Measurements from ENCODE around the gene TMEM259. TPM values are rescaled to one million over a fixed set of nuclear protein-coding genes. Genes with fewer than 3 reads are reported as not detected.

TMEM259 gene
- total and polyA plus RNA-seq, 2 of the 13 experiments (the other 11 are each of a cell fraction or from before 2014, with no cell fraction given), result 64.7 to 164 TPM

DNA sequence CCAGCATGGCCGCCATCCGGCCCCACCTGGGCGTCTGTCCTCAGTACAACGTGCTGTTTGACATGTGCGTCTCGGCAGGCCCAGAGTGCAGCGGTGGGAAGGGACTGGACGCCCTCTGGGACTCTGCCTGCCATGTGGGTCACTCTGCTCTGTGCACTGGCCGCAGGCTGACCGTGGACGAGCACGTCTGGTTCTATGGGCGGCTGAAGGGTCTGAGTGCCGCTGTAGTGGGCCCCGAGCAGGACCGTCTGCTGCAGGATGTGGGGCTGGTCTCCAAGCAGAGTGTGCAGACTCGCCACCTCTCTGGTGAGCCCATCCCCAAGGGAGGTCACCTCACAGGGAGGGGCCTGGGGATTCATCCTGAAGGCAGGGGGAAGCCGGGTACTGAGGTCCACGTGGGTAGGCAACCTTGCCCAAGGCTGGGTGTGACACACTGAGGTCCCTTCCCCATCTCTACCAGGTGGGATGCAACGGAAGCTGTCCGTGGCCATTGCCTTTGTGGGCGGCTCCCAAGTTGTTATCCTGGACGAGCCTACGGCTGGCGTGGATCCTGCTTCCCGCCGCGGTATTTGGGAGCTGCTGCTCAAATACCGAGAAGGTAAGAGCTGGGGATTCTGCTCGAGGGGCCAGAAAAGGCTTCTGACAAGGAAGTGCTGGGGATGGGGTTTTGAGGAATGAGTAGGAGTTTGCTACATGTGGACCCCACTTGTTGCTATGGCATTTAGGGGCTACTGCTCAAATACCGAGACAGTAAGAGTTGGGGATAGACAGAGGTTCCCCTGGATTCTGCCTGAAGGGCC, 30.3 kb upstream of the TMEM259 start (continued):
- no peak for TF ChIP-seq CREM (IDR thresholded peaks at IDR 0.05)
- TF ChIP-seq CREM (CRISPR knock-in tag; IDR thresholded peaks at IDR 0.05), result no peak
- no peak for TF ChIP-seq ZNF569 (CRISPR knock-in tag; IDR thresholded peaks at IDR 0.05; ENCODE audit: borderline replicate concordance)
- TF ChIP-seq RFXANK (CRISPR knock-in tag; IDR thresholded peaks at IDR 0.05), result no peak
- TF ChIP-seq, protein P1, sequence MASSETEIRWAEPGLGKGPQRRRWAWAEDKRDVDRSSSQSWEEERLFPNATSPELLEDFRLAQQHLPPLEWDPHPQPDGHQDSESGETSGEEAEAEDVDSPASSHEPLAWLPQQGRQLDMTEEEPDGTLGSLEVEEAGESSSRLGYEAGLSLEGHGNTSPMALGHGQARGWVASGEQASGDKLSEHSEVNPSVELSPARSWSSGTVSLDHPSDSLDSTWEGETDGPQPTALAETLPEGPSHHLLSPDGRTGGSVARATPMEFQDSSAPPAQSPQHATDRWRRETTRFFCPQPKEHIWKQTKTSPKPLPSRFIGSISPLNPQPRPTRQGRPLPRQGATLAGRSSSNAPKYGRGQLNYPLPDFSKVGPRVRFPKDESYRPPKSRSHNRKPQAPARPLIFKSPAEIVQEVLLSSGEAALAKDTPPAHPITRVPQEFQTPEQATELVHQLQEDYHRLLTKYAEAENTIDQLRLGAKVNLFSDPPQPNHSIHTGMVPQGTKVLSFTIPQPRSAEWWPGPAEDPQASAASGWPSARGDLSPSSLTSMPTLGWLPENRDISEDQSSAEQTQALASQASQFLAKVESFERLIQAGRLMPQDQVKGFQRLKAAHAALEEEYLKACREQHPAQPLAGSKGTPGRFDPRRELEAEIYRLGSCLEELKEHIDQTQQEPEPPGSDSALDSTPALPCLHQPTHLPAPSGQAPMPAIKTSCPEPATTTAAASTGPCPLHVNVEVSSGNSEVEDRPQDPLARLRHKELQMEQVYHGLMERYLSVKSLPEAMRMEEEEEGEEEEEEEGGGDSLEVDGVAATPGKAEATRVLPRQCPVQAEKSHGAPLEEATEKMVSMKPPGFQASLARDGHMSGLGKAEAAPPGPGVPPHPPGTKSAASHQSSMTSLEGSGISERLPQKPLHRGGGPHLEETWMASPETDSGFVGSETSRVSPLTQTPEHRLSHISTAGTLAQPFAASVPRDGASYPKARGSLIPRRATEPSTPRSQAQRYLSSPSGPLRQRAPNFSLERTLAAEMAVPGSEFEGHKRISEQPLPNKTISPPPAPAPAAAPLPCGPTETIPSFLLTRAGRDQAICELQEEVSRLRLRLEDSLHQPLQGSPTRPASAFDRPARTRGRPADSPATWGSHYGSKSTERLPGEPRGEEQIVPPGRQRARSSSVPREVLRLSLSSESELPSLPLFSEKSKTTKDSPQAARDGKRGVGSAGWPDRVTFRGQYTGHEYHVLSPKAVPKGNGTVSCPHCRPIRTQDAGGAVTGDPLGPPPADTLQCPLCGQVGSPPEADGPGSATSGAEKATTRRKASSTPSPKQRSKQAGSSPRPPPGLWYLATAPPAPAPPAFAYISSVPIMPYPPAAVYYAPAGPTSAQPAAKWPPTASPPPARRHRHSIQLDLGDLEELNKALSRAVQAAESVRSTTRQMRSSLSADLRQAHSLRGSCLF (CRISPR knock-in tag; IDR thresholded peaks at IDR 0.05; ENCODE audit: borderline replicate concordance), result no peak
- TF ChIP-seq, protein P2, sequence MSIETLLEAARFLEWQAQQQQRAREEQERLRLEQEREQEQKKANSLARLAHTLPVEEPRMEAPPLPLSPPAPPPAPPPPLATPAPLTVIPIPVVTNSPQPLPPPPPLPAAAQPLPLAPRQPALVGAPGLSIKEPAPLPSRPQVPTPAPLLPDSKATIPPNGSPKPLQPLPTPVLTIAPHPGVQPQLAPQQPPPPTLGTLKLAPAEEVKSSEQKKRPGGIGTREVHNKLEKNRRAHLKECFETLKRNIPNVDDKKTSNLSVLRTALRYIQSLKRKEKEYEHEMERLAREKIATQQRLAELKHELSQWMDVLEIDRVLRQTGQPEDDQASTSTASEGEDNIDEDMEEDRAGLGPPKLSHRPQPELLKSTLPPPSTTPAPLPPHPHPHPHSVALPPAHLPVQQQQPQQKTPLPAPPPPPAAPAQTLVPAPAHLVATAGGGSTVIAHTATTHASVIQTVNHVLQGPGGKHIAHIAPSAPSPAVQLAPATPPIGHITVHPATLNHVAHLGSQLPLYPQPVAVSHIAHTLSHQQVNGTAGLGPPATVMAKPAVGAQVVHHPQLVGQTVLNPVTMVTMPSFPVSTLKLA (IDR thresholded peaks at IDR 0.05), result peak; percentile 64
- TF ChIP-seq ZNF614 (CRISPR knock-in tag; IDR thresholded peaks at IDR 0.05; ENCODE audit: borderline replicate concordance), result peak; percentile 44; the same call in 1 of the 2 replicates
- TF ChIP-seq, protein P3, sequence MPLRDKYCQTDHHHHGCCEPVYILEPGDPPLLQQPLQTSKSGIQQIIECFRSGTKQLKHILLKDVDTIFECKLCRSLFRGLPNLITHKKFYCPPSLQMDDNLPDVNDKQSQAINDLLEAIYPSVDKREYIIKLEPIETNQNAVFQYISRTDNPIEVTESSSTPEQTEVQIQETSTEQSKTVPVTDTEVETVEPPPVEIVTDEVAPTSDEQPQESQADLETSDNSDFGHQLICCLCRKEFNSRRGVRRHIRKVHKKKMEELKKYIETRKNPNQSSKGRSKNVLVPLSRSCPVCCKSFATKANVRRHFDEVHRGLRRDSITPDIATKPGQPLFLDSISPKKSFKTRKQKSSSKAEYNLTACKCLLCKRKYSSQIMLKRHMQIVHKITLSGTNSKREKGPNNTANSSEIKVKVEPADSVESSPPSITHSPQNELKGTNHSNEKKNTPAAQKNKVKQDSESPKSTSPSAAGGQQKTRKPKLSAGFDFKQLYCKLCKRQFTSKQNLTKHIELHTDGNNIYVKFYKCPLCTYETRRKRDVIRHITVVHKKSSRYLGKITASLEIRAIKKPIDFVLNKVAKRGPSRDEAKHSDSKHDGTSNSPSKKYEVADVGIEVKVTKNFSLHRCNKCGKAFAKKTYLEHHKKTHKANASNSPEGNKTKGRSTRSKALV (CRISPR knock-in tag; IDR thresholded peaks at IDR 0.05), result no peak
- no peak for TF ChIP-seq SCMH1 (CRISPR knock-in tag; IDR thresholded peaks at IDR 0.05; ENCODE audit: borderline replicate concordance)
- TF ChIP-seq NFE2L2 (IDR thresholded peaks at IDR 0.05; ENCODE audit: low read length), result no peak
- TF ChIP-seq ZFYVE20 (CRISPR knock-in tag; IDR thresholded peaks at IDR 0.05; ENCODE audit: borderline replicate concordance, low read depth), result no peak
- peak; percentile 85 for TF ChIP-seq BRD4 (CRISPR knock-in tag; IDR thresholded peaks at IDR 0.05)
- TF ChIP-seq MBD4 (IDR thresholded peaks at IDR 0.05; ENCODE audit: borderline replicate concordance, low read length), result no peak
- peak; percentile 21; the same call in 1 of the 2 replicates for TF ChIP-seq NR2C2 (CRISPR knock-in tag; IDR thresholded peaks at IDR 0.05; ENCODE audit: borderline replicate concordance)
- TF ChIP-seq ZNF678 (CRISPR knock-in tag; IDR thresholded peaks at IDR 0.05), result peak; percentile 57; the same call in 1 of the 2 replicates
- no peak for TF ChIP-seq PHB2 (IDR thresholded peaks at IDR 0.05; ENCODE audit: partially characterized antibody)
- TF ChIP-seq TCF7L2 (IDR thresholded peaks at IDR 0.05; ENCODE audit: low read depth, low read length), result no peak
- TF ChIP-seq ZNF138 (CRISPR knock-in tag; IDR thresholded peaks at IDR 0.05; ENCODE audit: low read depth), result 0 out of 2 replicates have a peak, but pooled peaks have one; percentile 45
- TF ChIP-seq JUN (CRISPR knock-in tag; IDR thresholded peaks at IDR 0.05), result no peak
- no peak for TF ChIP-seq CEBPG (CRISPR knock-in tag; IDR thresholded peaks at IDR 0.05)
- TF ChIP-seq FLYWCH1 (CRISPR knock-in tag; IDR thresholded peaks at IDR 0.05), result no peak
- no peak for TF ChIP-seq HNRNPK (IDR thresholded peaks at IDR 0.05; ENCODE audit: low read depth, low read length, poor library complexity, severe bottlenecking)

All from HepG2 (cell line).